NT2/D1 (cell line): ENCODE measurements around the gene TRIM33.

Experiments
- YY1 ChIP-seq: IDR thresholded peaks from 2 replicates; pipeline ENCODE4 v1.6.1; 2011; ENCODE audit not compliant: insufficient read length, insufficient read depth
- ZNF274 ChIP-seq: IDR thresholded peaks from 2 replicates; pipeline ENCODE4 v1.6.1; 2011; ENCODE audit warnings: mild to moderate bottlenecking, low read depth, low read length

DNA sequence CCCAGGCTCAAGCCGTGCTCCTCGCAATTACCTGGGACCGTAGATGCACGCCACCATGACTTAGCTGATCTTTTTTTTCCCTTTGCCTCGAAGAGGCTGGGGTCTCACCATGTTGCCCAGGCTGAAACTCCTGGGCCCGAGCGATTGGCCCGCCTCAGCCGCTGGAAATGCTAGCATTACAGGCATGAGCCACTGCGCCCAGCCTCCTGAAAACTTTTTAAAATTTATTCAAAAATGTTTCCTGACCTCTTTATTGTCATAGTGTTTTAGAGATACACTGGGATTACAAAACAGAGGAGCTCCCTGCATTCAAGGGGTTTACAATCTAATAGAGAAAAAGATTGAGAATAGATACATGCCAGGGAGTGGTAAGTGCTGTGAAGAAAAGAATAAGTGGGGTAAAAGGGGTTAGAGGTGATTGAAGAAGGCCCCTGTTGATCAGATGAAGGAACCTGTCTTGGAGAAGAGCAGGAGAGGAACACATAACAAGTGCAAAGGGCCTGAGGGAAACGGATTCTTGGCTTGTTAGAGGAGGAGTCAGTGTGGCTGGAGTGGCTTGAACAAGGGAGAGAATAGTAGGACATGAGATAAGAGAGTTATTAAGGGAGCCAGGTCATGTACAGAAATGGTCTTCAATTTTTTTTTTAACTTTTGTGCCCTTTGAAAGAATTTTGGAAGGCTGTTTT lies 1.7 kb upstream of the TRIM33 start:
- TF ChIP-seq YY1 (no peak), ZNF274 (no peak)
